Activated effector memory CD4-positive, alpha-beta T cell treated with Interleukin-2 at 50 U/mL for 16 hours (primary cell): ENCODE data around the gene LIPH.
"Not testable (repeated sequence)": the region's sequence is repeated elsewhere in the genome, so short reads cannot be mapped to it uniquely, and the experiment has no call there.

ENCODE experiments used
- DNase-seq: peaks from one replicate; pipeline ENCODE4 v3.0.0-alpha.2; 2020

LIPH gene

DNA sequence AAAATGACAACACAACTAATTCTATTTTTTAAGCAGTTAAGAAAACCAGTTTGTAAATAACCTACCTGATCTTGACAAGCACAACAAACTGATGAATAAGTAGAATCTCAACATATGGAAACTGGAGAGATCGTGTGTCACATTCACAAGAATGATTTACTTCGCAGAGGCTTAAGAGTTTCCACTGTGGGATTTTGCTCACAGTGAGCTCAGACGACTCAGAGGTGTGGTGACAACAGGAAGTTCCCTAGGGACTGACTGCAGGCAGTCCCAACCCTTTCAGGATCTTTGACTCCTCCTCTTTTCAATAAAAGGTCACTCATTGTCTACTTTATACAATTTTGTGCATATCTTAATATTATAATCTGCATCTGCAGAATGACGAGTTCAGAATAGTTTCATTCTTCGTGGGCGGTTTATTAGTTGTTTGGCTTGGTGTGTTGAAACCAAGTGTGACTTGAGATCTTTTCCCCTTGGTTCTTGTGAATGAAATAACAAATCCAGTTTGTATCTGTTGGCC lies at the start of gene LIPH:
Gene LIPH (minus strand): TSS at position 231 of the 520 bp plus-strand sequence. CDS start 117 bp downstream, at position 114.
- no peak for DNase-seq

DNA sequence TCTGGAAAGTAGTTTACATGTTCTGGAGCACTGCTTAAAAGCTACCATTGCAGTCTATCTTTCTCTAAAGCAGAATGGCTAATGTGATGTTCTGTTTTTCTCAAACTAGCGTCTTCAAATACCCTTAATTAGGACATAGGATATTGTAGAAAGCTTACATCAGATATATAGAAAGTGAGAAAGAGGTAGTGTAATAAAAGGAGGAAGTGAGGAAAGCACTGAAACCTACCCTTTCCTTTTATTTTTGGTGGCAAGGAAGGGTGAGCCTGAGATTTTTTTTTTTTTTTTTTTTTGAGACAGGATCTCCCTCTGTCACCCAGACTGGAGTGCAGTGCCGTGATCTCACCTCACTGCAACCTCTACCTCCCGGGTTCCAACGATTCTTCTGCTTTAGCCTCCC lies 43.1 kb upstream of the LIPH start:
- DNase-seq, result no peak

DNA sequence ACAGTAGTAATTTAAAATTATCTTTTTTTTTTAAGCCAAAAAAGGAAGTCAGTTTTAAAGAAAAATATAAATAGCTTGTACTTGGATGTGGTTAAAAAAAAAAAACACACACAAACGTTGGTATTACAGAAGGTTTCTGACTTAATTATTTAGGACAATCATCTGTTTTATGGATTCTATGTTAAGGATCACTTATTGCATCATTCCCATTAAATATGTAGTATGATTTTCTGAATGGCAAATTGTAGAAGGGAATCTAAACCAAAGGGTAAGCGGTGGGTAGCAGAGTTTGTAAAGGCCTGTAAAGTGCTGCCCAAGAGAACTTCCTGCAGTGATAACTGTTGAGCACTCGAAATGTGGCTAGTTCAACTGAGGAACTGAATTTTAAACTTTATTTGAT lies 41.7 kb upstream of the LIPH start:
- DNase-seq, result no peak

DNA sequence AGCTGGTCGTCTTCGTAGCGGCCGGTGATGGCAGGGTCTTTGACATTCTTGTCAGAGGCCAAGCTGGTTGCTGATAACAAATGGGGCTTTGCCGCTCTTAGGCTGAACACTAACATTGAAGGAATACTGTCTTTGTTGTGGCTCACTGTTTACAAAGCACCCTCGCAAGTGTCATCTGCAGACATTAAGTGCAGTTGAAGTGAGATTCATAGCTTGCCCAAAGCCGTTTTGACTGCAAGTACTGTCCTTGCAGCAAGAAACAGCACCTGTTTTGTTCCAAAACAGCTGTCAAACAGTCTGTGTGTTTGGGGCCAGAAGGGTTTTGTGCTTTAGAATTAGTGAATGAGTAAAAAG lies 34.3 kb upstream of the LIPH start:
- no peak for DNase-seq

DNA sequence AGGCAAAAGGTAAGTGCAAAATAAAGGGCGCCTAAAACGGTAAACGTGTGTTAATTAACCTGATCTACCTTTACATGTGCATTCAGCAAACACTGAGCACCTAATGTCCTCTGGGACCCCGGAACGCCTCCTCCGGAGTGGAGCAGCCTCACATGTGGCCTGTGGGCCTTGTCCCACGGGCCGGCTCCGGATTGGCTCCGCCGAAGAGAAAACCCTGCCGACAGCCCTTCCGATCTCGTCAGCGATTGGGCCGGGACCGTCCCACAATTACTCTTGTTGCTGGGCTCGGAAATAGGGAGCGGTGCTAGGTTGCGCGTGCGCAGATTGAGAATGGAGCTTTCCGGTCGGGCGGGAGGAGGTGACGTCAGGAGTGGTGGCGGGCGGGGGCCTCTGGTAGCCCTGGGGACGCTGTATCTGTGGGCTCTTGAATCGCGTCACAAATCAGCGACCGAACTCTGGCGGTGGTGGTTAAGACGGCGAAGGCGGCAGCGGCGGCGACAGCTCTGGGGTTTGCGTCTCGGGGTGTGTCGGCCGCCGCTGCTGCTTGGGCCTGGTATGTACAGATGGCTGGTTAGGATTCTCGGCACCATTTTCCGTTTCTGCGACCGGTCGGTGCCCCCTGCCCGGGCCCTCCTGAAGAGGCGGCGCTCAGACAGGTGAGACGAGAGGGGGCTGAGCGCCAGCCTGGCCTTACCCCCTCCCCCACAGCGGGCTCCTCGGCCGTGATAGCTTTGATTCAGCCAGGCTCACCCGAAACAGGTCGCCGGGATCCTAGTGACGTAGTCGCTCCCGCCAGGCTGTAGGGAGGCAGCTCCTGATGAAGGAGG lies 33.7 kb upstream of the LIPH start, which contains the start of gene SENP2:
Gene SENP2 (plus strand): TSS at position 437 of the 827 bp plus-strand sequence. CDS start 119 bp downstream, at position 556.
- DNase-seq, result peak; percentile 99

DNA sequence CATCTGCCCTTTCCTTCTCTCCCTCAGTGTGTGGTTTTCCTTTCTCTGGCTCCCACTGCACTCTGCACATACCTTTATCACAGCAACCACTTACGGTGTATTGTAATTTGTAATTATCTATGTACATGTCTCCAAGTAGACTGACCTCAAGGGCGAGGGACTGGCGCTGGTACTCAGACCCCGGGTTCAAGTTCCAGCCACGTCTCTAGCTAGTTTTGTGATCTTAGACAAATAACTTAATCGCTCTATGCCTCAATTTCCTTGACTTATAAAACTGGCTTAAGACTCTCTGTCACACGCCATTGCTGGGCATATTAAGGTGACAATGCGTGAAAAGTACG lies 33.1 kb upstream of the LIPH start:
- no peak for DNase-seq

DNA sequence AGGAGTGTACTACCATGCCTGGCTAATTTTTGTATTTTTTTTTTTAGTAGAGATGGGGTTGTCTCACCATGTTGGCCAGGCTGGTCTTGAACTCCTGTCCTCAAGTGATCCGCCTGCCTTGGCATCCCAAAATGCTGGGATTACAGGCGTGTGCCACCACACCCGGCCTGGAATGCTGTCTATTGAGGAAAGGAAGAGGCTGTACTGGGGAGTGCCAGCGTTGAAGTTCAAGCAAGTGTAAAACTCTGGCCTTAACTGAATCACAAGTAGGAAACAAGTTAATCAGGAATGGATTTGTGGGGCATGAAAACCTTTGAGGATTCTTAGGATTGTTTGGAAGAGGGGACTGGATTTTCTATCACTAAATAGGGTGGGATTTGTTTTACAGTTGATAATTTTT lies 32.3 kb upstream of the LIPH start:
- DNase-seq, result no peak

DNA sequence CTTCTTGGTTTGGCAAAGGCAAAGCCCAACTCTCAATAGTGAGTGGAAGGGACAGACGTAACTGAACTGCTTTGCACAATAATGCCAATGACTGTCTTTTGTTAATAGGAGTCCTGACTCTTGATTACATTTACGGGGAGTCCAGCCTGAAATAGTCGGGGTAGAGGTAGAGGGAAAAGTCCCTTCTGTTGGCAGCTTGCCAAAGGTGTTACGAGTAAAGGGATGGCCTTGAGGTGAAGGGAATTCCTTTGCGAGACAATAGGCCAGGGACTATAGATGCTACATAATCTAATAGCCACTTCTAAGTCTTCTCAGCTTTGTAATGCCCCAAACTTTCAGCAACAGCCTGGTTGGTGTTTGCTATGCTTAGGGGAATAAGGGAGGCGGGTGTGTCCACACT lies 31.5 kb upstream of the LIPH start:
- DNase-seq, result no peak

DNA sequence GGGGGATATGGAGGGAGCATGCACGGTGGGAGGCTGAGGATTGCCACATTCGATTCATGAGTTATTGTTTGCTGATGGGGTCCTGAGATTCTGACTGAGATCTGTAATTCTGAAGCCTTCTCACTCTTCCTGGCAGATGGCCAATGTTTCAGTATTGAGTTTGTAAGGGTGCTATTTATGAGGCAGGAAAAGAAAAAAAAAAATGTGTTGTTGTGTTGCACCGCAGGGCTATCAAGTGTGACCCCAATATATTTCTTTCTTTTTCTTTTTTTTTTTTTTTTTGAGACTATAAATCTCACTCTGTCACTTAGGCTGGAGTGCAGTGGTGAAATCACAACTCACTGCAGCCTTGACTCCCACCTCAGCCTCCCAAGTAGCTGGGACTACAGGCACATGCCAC lies 30.5 kb upstream of the LIPH start:
- DNase-seq, result no peak

DNA sequence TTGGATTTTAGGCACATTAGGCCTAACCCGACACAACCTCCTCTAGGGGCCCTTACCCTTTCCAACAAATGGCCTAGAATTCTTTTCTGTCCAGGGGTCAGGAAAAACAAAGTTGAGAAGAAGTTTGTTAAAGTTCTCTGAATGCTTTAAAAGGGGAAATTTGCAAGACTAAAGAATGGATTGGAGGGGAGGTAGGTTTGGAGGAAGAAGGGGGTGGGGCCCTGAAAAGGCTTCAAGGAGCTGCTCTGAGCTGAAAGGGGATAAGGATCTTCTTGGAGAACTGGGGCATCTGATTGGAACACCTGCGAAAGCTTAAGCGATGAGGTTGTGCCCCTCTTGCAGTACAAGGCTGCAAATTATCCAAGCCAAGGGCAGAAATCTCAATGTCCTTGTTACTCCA lies 29.8 kb upstream of the LIPH start:
- DNase-seq, result no peak

DNA sequence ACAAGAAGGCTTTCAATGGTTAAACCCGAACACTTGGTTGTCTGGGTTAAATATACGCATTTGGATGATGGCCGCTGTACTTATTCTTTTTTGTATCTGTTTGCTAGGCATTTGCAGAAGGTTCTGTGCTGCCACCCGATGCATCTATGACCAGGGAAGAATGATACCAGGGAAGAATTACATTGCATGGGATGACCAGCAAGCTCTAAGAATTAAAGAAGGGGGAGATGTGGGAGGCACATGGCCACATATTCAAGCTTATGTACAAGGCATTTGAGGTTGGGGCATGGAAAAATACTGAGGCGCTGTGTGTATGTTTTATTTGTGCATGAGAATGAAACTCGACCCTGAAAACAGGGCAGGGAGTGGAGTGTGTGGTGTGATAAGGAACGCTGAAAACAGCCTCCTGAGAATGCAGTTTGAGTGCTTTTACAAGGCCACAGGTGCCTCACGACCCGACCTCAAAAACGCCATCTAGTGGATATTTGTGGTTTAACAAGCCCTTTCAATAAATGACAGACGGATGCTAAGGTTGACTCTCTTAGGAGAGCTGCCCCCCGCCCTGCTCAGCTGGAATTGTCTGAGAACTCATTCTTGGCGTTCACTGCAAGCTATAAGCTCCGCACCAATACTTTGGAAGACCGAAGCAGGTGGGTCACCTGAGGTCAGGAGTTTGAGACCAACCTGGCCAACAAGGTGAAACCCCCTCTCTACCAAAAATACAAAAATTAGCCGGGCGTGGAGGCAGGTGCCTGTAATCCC lies 22.9 kb upstream of the LIPH start:
- peak; percentile 14 for DNase-seq

DNA sequence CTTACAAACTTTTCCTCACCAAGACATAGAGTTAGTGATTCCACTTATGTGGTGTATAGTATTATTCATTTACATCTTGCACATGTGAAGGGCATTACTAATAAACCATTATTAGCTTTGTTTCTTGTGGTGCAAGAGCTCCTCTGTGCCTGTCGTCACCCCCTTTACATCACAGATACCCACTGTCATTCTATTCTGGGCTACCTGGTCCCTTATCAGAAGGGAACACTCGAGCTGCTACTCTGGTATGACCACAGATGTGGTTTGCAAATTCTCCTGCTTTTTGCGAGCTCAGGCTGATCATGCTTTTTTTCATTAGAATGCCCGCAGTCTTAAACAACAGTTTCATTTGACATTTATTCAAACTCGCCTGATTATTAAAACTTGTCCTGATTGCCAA lies 19.8 kb upstream of the LIPH start:
- no peak for DNase-seq

DNA sequence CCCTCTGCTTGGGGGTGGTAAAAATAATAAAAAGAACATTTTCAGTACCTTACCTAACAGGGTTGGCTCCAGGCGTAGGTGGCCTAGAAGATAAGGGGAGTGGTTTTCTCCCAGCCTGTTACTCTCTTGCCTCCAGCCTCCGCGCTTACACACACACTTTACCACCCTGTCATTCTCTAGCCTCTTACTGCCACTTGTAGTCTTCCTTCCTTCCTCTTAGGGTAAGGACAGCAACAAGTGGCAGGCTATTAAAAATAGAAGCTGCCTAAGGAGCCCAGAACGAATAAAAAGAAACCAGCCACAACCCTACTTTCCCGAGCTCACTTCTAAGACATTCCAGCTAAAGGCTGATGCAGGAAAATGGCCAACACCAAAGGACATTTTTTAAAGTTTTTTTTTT lies 9.6 kb upstream of the LIPH start:
- DNase-seq, result no peak

DNA sequence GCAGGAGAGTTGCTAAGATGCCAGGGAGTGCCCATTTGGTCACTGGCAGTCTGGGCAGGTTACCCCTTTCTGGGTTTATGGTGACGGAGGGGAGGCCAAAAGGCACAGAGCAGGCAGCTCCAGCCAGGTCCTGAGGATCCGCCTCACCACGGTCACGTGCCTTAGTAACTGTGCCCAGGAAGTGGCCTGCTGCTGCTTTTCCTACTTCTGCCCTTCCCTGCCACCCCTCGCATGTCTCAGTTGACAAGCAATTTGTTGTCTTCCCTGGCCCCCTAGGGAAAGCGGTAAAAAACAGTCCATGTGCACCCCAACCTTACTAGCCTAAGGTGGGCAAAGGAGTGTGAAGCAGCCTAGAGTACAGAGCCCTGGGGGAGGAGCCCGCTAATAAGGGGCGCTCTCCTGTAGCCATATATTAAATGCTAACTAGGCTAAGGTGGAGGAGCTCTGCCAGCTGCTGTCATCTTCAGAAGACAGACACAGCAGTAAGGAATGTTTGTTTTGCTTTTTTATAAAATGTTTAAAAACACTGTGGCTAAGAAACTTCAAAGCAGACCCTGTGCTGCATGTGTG lies 9.1 kb upstream of the LIPH start:
- DNase-seq, result no peak

DNA sequence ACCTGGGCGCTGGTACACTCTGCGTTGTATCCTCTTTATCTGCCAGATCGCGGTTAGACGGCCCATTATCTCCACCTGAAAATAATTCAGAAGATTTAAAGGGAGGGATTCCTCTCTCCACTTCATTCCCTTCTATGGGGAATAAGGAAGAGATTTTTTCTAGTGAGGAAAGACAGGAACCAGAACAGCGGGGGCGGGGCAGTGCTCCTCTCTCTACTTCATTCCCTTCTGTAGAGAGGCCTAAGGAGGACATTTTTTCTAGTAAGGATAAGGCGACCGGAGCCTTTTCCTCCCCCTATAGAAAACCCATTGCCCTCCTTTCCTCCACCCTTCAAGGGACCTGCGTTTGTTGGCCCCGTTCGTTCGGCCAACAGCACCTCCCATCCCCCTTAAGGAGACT lies 8.3 kb upstream of the LIPH start:
- DNase-seq, result no peak

DNA sequence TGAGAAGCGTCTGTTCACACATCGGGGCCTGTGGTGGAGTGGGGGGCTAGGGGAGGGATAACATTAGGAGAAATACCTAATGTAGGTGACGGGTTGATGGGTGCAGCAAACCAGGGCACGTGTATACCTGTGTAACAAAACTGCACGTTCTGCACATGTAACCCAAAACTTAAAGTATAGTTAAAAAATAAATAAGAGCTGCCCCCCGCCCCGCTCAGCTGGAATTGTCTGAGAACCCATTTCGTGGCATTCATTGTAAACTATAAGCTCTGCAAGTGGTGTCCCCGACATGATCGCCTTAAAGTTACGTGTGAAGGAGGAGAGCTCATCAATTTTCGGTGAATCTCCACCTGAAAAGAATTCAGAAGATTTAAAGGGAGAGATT lies 7.3 kb upstream of the LIPH start:
- no peak for DNase-seq

DNA sequence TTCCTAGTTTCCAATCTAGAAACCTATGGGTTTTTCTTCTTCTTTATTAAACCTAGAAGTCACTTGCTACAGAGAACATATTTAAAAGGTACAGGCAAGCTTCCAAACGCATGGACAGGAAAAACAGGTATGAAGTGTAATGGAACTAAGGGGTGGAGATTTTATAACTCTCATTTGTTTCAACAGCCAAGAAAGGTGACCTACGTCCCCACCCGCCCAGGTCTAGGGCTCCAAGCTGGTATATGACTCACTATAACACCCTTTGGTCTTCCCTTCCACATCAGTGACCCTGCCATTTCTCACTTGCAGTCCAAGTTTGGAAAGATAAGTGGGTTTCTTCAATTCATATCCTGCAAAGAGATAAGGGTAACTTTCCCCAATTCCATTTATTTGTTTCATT lies 6.0 kb upstream of the LIPH start:
- DNase-seq, result no peak

DNA sequence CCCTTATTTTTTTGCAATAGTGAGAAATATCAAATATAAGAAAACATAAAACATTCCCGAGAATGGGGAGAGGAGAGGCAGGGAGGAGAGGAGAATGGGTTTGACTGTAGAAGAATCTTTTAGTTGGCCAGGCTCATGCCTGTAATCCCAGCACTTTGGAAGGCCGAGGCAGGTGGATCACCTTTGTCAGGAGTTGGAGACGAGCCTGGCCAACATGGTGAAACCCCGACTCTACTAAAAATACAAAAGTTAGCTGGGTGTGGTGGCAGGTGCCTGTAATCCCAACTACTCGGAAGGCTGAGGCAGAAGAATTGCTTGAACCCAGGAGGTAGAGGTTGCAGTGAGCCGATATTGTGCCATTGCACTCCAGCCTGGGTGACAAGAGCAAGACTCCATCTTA lies 4.3 kb upstream of the LIPH start:
- not testable (repeated sequence) for DNase-seq

DNA sequence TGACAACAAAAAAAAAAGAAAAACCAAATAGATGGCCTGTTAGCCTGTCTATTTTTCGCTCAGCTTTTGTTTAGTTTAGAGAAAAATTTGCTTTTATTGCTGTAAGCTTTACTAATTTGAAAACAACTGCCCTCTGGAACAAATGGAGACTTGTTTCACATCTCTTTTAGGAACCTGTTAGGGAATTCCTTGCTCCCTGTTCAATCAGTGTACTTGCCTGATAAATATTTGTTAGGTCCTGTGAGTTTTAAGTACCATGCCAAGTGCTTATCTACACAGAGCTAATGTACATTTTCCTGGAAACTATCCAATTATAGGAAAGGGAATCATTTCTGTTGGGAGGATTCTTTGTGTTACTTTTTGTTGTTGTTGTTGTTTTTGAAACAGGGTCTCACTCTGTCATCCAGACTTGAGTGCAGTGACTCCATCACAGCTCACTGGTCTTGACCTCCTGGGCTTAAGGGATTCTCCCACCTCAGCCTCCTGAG lies 3.5 kb upstream of the LIPH start:
- DNase-seq, result no peak

DNA sequence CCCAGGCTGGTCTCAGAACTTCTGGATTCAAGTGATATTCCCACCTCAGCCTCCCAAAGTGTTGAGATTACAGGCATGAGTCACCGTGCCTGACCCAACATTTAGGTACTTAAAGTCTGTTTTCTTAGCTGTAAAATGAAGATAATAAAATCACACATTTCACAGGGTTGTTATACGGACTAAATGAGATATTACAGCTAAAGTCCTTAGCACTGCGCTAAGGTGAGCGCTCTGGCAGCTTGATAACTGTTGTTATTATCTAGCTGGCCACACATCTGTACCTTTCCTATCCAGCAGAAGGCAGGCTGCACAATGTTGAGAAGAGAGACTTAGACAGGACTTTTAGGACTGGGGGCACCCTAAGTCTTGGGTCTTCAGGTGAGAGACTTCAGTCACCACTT lies 2.7 kb upstream of the LIPH start:
- DNase-seq, result no peak

DNA sequence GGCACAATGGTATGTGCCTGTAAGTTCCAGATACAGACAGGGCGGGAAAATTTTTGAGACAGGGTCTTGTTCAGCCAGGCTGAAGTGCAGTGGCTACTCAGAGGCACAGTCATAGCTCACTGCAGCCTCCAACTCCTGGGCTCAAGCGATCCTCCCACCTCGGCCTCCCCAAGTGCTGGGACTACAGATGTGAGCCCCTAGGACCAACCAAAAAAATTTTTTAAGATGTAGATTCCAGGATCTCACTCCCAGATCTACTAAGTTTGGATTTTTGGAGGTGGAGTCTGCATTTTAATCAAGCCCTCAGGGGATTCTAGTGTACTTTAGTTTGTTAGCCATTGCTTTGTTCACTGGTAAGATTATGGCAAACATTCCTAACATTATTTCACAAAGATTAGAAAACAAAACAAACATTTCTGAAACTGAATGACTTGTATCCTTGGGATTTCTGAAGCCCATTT lies 2.7 kb downstream of the LIPH start:
- DNase-seq, result no peak

DNA sequence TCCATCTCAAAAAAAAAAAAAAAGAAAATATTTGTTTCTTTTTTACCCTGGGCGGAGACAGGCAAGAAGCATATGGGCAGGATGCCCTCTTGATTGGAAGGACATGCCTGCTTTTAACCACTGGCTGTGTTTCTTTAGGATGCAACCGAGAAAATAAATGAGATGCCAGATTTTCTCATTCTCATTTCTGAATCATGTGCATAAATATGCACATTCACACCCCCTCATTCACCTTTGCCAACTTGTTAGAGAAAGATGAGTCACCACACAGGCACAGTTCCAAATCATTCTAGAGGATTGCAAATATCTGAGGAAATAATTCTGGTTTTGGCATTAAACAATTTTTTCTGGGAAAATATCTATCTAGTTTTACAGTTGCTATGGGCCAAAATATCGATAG lies 3.3 kb downstream of the LIPH start:
- DNase-seq, result no peak

DNA sequence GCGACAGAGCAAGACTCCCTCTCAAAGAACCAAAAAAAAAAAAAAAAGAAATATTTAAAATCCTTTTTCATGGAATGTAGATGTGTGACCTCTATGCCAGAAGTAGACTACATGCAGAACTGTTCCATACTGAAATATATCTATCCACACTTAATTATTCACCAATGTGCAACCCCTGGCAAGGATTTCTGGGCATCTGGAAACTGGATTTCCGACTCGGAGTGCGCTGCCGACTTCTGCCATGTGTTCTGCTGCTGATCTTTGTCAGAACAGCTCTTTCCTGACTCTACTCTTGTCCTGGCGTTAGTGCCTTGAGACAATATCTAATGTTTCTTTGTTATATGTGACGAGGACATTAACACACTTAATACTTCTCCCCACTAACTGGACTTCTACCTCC lies 11.7 kb downstream of the LIPH start:
- DNase-seq, result no peak

DNA sequence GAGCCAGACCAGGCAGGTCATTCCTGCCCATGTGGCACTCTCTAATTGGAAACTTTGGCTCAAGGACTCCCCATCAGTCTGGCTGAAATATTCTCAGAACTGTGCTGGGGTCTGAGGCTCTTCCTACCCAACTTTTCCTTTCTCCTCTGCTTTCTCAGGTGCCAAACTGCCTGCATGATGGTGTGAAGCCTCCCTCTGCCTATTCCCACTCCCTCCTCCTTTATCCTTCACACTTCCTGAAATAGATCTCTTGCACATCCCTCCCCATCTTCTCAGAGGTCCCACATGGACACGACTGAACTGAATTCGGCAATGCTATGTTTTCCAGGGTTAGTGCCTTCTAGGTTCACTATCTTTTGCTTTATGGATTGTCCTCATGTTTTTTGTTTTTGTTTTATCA lies 12.5 kb downstream of the LIPH start:
- DNase-seq, result no peak
